ENCODE data around the gene HOXD11.

- TF ChIP-seq CTCF (IDR thresholded peaks at IDR 0.05; ENCODE audit: low read depth, low read length, poor library complexity, severe bottlenecking) = no peak
- no peak for TF ChIP-seq EZH2phosphoT487 (IDR thresholded peaks at IDR 0.05; ENCODE audit: borderline replicate concordance, low read length)
Observed at GRCh38 chr2:176084611-176085119, 22.4 kb upstream of the HOXD11 start.

Measured in DOHH2 (cell line).